A673 (cell line): ENCODE measurements around the gene NT5C3B. TPM values are rescaled to one million over a fixed set of nuclear protein-coding genes. Genes with fewer than 3 reads are reported as not detected.
"Not testable (repeated sequence)": the region's sequence is repeated elsewhere in the genome, so short reads cannot be mapped to it uniquely, and the experiment has no call there.

Experiments
- BruUV-seq: library from RNA; stranded (reverse); fragments of 400-500 nt; replicated peaks from 2 replicates; lab custom pipeline; 2021; lab: Mats Ljungman, UMichigan
- CTCF ChIA-PET: fragments of 300-600 bp; sonication (Branson Sonifier 250); formaldehyde crosslinking; loops from one replicate; lab custom pipeline; 2022; ENCODE audit warnings: antibody characterized with exemption; lab: Charles Lee
- POLR2A ChIA-PET: fragments of 300-600 bp; sonication (Branson Sonifier 250); formaldehyde crosslinking; loops from one replicate; lab custom pipeline; 2022; ENCODE audit warnings: antibody characterized with exemption; ENCODE audit not compliant: low non-redundant PET; lab: Charles Lee
- DNase-seq: peaks from one replicate; pipeline ENCODE4 v3.0.0-alpha.2; 2015; ENCODE audit warnings: low spot score
- H3K27ac ChIP-seq: fragments of 200-600 bp; sonication (generic); 2 replicates; pipeline ENCODE4 v1.5.1; 2016; ENCODE audit warnings: mixed run types, low read depth, mild to moderate bottlenecking, mixed read lengths, antibody characterized with exemption, low read length; ENCODE audit not compliant: poor library complexity, severe bottlenecking
- H3K27me3 ChIP-seq: fragments of 200-600 bp; sonication (generic); replicated peaks from 2 replicates; pipeline ENCODE4 v1.6.1; 2017; ENCODE audit warnings: mixed run types, low read depth, mild to moderate bottlenecking, mixed read lengths, antibody characterized with exemption, low read length; ENCODE audit not compliant: insufficient read depth, poor library complexity
- H3K36me3 ChIP-seq: fragments of 200-600 bp; sonication (generic); 2 replicates; pipeline ENCODE4 v1.6.1; 2016; ENCODE audit warnings: mixed run types, mild to moderate bottlenecking, mixed read lengths, antibody characterized with exemption, low read length; ENCODE audit not compliant: insufficient read depth, poor library complexity, severe bottlenecking
- H3K4me1 ChIP-seq: fragments of 200-600 bp; sonication (generic); 2 replicates; pipeline ENCODE4 v1.6.1; 2017; ENCODE audit warnings: mixed run types, mild to moderate bottlenecking, mixed read lengths, antibody characterized with exemption, low read length; ENCODE audit not compliant: insufficient read depth, poor library complexity, severe bottlenecking
- H3K4me3 ChIP-seq: fragments of 200-600 bp; sonication (generic); 2 replicates; pipeline ENCODE4 v1.5.1; 2016; ENCODE audit warnings: low read depth, mixed run types, mild to moderate bottlenecking, mixed read lengths, low read length; ENCODE audit not compliant: poor library complexity, severe bottlenecking
- H3K9me3 ChIP-seq: fragments of 200-600 bp; sonication (generic); 2 replicates; pipeline ENCODE4 v1.6.1; 2016; ENCODE audit warnings: mixed run types, low read depth, mild to moderate bottlenecking, mixed read lengths, antibody characterized with exemption, low read length; ENCODE audit not compliant: poor library complexity, severe bottlenecking
- EZH2 ChIP-seq: fragments of 200-600 bp; sonication (generic); IDR thresholded peaks from 2 replicates; pipeline ENCODE4 v1.6.1; 2017; ENCODE audit warnings: borderline replicate concordance, low read depth, mild to moderate bottlenecking, mixed read lengths, antibody characterized with exemption, low read length; ENCODE audit not compliant: poor library complexity, severe bottlenecking
- intact Hi-C: fragments of 100-400 bp; cut with micrococcal nuclease; formaldehyde crosslinking; loops from one replicate; pipeline ENCODE4 v1.10.0; 2022; ENCODE audit not compliant: unreplicated experiment
- total RNA-seq: library from RNA; stranded (reverse); gene quantifications from 2 replicates; pipeline ENCODE4 v1.2.3, GENCODE V29; 2021
- TF ChIP-seq, protein P1 (sequence below): fragments of 300-800, 200-600 bp; sonication (generic); conservative IDR thresholded peaks from 2 replicates; pipeline ENCODE4 v1.5.1; 2017; ENCODE audit warnings: low read depth, mild to moderate bottlenecking, antibody characterized with exemption, low read length, moderate library complexity, mixed read lengths

The NT5C3B gene
- total RNA-seq, 1 experiment from 2014 or later = 46.7 TPM

DNA sequence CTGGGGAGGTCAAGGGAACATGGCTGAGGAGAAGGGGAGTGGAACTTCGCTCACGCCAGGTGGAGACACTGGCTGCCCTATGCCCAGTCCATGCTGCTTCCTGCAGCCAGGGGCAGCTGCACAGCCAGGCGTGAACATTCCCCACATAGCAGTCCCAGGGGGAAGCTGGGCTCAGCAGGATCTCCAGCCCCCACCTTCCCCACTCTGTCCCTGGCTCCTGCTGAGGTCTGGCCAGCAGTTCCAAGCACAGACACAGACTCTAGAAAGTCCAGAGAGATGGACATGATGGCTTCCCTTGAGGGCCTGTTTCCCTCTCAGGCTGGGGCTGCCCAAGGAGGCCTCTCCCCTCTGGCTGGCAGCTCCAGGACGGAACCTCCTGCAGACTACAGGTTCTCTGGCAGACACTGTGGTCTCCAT, 58.9 kb downstream of the NT5C3B start:
- BruUV-seq = no TSS peak
- Histone ChIP-seq H3K36me3 (no peaks in the 10 kb centered on the region), H3K9me3 (no peaks in the 10 kb centered on the region), H3K27ac (no peak overlapping the region), H3K4me1 (no peaks in the 10 kb centered on the region), H3K27me3 (no peaks in the 10 kb centered on the region), H3K4me3 (no peak overlapping the region)
- intact Hi-C loops = no loop called here
- ChIA-PET POLR2A (no interaction called here), CTCF (no interaction called here)
- DNase-seq = no peak
- TF ChIP-seq, protein P1, sequence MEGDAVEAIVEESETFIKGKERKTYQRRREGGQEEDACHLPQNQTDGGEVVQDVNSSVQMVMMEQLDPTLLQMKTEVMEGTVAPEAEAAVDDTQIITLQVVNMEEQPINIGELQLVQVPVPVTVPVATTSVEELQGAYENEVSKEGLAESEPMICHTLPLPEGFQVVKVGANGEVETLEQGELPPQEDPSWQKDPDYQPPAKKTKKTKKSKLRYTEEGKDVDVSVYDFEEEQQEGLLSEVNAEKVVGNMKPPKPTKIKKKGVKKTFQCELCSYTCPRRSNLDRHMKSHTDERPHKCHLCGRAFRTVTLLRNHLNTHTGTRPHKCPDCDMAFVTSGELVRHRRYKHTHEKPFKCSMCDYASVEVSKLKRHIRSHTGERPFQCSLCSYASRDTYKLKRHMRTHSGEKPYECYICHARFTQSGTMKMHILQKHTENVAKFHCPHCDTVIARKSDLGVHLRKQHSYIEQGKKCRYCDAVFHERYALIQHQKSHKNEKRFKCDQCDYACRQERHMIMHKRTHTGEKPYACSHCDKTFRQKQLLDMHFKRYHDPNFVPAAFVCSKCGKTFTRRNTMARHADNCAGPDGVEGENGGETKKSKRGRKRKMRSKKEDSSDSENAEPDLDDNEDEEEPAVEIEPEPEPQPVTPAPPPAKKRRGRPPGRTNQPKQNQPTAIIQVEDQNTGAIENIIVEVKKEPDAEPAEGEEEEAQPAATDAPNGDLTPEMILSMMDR = no peak
- no peak for TF ChIP-seq EZH2

DNA sequence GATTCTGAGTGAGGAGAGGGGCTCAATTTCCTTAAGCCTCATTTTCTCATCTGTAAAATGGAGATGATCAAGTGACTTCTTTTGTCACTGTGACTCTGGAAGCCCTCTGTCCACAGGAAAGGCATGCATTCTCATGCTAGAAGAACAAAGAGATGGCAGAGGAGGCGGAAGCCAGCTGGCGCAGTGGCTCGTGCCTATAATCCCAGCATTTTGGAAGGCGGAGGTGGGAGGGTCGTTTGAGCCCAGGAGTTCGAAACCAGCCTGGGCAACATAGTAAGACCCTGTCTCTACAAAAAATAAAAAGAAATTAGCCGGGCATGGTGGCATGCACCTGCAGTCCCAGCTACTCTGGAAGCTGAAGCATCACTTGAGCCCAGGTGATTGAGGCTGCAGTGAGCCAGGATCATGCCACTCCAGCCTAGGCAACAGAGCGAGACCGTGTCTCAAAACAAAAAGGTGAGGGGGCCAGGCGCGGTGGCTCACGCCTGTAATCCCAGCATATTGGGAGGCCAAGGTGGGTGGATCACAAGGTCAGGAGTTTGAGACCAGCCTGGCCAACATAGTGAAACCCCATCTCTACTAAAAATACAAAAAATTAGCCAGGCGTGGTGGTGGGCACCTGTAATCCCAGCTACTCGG, 59.7 kb downstream of the NT5C3B start:
- POLR2A ChIA-PET, H3K36me3 ChIP-seq, H3K4me1 ChIP-seq, DNase-seq, intact Hi-C loops, CTCF ChIA-PET, H3K27me3 ChIP-seq, H3K9me3 ChIP-seq, H3K27ac ChIP-seq, BruUV-seq, H3K4me3 ChIP-seq: not testable (repeated sequence)

DNA sequence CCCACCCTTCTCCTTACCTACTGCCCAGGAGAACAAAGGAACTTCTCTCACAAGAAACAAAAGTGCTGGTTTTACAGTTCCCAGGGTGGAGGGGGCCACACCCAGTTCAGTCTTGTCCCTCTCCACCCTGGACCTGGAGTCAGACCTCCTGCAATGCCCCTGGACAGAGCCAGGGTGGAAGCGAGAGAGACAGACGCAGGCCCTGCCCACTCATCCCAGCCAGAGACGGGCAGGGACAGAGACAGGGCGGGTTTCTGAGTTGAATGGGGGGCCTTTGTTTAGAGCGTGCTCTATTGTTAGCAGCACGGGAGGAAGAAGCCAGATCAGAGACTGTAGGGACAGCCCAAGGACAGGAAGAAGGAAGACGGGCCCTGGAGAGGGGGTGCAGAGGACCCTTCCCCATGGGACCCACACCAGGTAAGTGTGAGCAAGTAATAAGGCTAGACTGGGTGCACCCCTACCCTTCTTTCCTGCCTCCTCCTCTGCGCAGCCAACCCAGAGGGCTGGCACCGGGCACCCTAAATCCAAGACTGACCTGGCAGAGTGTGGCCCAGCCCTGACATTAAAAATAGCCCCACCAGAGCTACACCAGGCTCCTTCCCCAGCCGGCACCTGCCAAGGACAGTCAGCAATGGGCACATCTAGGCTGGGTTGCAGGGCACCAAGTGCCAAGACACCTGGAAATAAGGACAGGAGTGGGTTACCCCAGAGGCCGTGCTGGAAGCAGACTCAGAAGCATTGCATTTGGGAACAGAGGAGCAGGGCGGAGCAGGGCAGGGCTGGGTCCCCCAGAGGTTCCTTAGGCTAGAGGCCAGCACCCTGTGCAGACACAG, 60.4 kb downstream of the NT5C3B start:
- no TSS peak for BruUV-seq
- H3K4me1 ChIP-seq = no peaks in the 10 kb centered on the region
- no peaks in the 10 kb centered on the region for H3K36me3 ChIP-seq
- ChIA-PET POLR2A (no interaction called here), CTCF (no interaction called here)
- H3K9me3 ChIP-seq = no peaks in the 10 kb centered on the region
- no peaks in the 10 kb centered on the region for H3K27me3 ChIP-seq
- intact Hi-C loops = no loop called here
- H3K27ac ChIP-seq = no peak overlapping the region
- no peak for TF ChIP-seq EZH2
- TF ChIP-seq, protein P1 = no peak
- no peak overlapping the region for H3K4me3 ChIP-seq
- no peak for DNase-seq

Other genes starting within 250 kb of the NT5C3B start
- gene KRT14, start 249.3 kb downstream of the NT5C3B start, total RNA-seq = not detected in 2 replicates
- gene KRT16, start 223.5 kb downstream of the NT5C3B start, total RNA-seq = not detected in 2 replicates
- gene KRT17, start 211.7 kb downstream of the NT5C3B start, total RNA-seq = 54.1 and 82.2 TPM in 2 replicates
- gene EIF1, start 147.3 kb downstream of the NT5C3B start, total RNA-seq = 504 and 524 TPM in 2 replicates
- not detected in 2 replicates for gene GAST, start 123.9 kb downstream of the NT5C3B start, total RNA-seq
- gene HAP1, start 101.6 kb downstream of the NT5C3B start, total RNA-seq = 1.4 and 1.5 TPM in 2 replicates
- gene JUP, start 49.5 kb downstream of the NT5C3B start, total RNA-seq = 15.7 and 25.2 TPM in 2 replicates
- 5.9 and 6.6 TPM in 2 replicates for gene P3H4, start 24.3 kb downstream of the NT5C3B start, total RNA-seq
- gene FKBP10, start 23.2 kb downstream of the NT5C3B start, total RNA-seq = 30.0 and 43.6 TPM in 2 replicates
- gene KLHL10, start 1.6 kb upstream of the NT5C3B start, total RNA-seq = not detected in 2 replicates
- 10.8 and 12.0 TPM in 2 replicates for gene KLHL11, start 29.2 kb upstream of the NT5C3B start, total RNA-seq
- gene ACLY, start 82.7 kb upstream of the NT5C3B start, total RNA-seq = 175 and 191 TPM in 2 replicates
- gene ODAD4, start 94.4 kb upstream of the NT5C3B start, total RNA-seq = 0.97 and 1.8 TPM in 2 replicates
- 55.5 and 55.6 TPM in 2 replicates for gene CNP, start 130.6 kb upstream of the NT5C3B start, total RNA-seq
- gene DNAJC7, start 181.2 kb upstream of the NT5C3B start, total RNA-seq = 77.4 and 94.6 TPM in 2 replicates
- 25.4 and 28.7 TPM in 2 replicates for gene NKIRAS2, start 183.9 kb upstream of the NT5C3B start, total RNA-seq
- 0.41 and 0.72 TPM in 2 replicates for gene C17orf113, start 214.4 kb upstream of the NT5C3B start, total RNA-seq